Activated naive CD8-positive, alpha-beta T cell treated with anti-CD3 and anti-CD28 coated beads for 36 hours (primary cell): ENCODE results near the gene TMEM98. TPM values are rescaled to one million over a fixed set of nuclear protein-coding genes. Genes with fewer than 3 reads are reported as not detected.
"Not testable (repeated sequence)": the region's sequence is repeated elsewhere in the genome, so short reads cannot be mapped to it uniquely, and the experiment has no call there.

Source experiments
- DNase-seq: peaks from one replicate; pipeline ENCODE4 v3.0.0; 2021
- H3K27ac Mint-ChIP-seq: one replicate; pipeline ENCODE4 v1.8.0; 2022; ENCODE audit warnings: mild to moderate bottlenecking, moderate library complexity, mixed read lengths
- H3K27me3 Mint-ChIP-seq: one replicate; pipeline ENCODE4 v1.8.0; 2022; ENCODE audit warnings: mild to moderate bottlenecking, mixed read lengths
- H3K36me3 Mint-ChIP-seq: one replicate; pipeline ENCODE4 v1.8.0; 2021; ENCODE audit warnings: mild to moderate bottlenecking, mixed read lengths
- H3K4me1 Mint-ChIP-seq: one replicate; pipeline ENCODE4 v1.8.0; 2021; ENCODE audit warnings: mixed read lengths
- H3K4me3 Mint-ChIP-seq: one replicate; pipeline ENCODE4 v1.8.0; 2022; ENCODE audit warnings: mild to moderate bottlenecking, moderate library complexity, mixed read lengths
- H3K9me3 Mint-ChIP-seq: one replicate; pipeline ENCODE4 v1.8.0; 2022; ENCODE audit warnings: mixed read lengths
- total RNA-seq, 2 experiments: library from RNA; stranded (reverse); gene quantifications; one replicate each; pipeline ENCODE4 v1.2.3, GENCODE V29; 2021

The TMEM98 gene
- total RNA-seq, 2 experiments from 2014 or later, result not detected

- H3K27ac Mint-ChIP-seq, result no peak overlapping the region
- DNase-seq, result no peak
- H3K9me3 Mint-ChIP-seq, result peaks cover 10% of the 10 kb centered on the region
- no peaks in the 10 kb centered on the region for H3K36me3 Mint-ChIP-seq
- H3K4me3 Mint-ChIP-seq, result no peak overlapping the region
- peaks cover 5% of the 10 kb centered on the region for H3K4me1 Mint-ChIP-seq
- H3K27me3 Mint-ChIP-seq, result peaks cover 15% of the 10 kb centered on the region
These were observed 42.3 kb downstream of the TMEM98 start for GRCh38 chr17:32970281-32970680.

GRCh38 chr17:32971171-32971570 lies 43.2 kb downstream of the TMEM98 start:
- Mint-ChIP-seq H3K27me3 (peaks cover 9% of the 10 kb centered on the region), H3K9me3 (peaks cover 10% of the 10 kb centered on the region), H3K4me3 (no peak overlapping the region), H3K36me3 (no peaks in the 10 kb centered on the region), H3K4me1 (peaks cover 5% of the 10 kb centered on the region), H3K27ac (no peak overlapping the region)
- DNase-seq, result peak; percentile 10

- no peak for DNase-seq
- Mint-ChIP-seq H3K36me3 (no peaks in the 10 kb centered on the region), H3K27ac (no peak overlapping the region), H3K4me1 (peaks cover 3% of the 10 kb centered on the region), H3K4me3 (no peak overlapping the region), H3K27me3 (peaks cover 9% of the 10 kb centered on the region), H3K9me3 (no peaks in the 10 kb centered on the region)
These were observed 48.2 kb downstream of the TMEM98 start for GRCh38 chr17:32976131-32976530.

DNA sequence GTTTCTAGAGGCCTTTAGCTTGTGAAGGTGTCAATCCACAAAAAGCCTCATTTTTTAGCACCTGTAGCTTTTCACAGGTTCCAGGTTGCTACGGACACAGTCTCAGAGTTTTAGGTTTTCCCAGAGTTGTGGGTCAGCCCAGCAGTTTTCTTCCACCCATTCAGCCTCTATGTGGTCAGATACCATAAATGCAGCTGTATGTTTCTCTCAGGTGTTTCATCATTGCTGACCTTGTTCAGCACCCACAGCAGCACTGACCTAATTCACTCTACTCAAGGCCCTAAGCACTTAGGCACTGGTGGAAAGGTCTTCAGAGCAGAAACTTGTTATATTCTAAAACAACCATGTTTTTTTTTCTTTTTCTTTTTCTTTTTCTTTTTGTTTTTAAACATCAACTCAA lies 48.7 kb downstream of the TMEM98 start:
- Mint-ChIP-seq H3K27me3 (peaks cover 9% of the 10 kb centered on the region), H3K27ac (no peak overlapping the region), H3K4me1 (no peaks in the 10 kb centered on the region), H3K4me3 (no peak overlapping the region), H3K9me3 (no peaks in the 10 kb centered on the region), H3K36me3 (no peaks in the 10 kb centered on the region)
- no peak for DNase-seq

GRCh38 chr17:32980230-32980629 lies 52.3 kb downstream of the TMEM98 start:
- Mint-ChIP-seq H3K9me3 (peaks cover 9% of the 10 kb centered on the region), H3K4me1 (no peaks in the 10 kb centered on the region), H3K27ac (no peak overlapping the region), H3K27me3 (peaks cover 22% of the 10 kb centered on the region), H3K36me3 (no peaks in the 10 kb centered on the region), H3K4me3 (no peak overlapping the region)
- no peak for DNase-seq

GRCh38 chr17:32981611-32982010 lies 53.7 kb downstream of the TMEM98 start:
- not testable (repeated sequence) for H3K9me3 Mint-ChIP-seq, H3K36me3 Mint-ChIP-seq, H3K27ac Mint-ChIP-seq, H3K4me1 Mint-ChIP-seq, H3K4me3 Mint-ChIP-seq, DNase-seq
- H3K27me3 Mint-ChIP-seq, result peaks cover 24% of the 10 kb centered on the region

DNA sequence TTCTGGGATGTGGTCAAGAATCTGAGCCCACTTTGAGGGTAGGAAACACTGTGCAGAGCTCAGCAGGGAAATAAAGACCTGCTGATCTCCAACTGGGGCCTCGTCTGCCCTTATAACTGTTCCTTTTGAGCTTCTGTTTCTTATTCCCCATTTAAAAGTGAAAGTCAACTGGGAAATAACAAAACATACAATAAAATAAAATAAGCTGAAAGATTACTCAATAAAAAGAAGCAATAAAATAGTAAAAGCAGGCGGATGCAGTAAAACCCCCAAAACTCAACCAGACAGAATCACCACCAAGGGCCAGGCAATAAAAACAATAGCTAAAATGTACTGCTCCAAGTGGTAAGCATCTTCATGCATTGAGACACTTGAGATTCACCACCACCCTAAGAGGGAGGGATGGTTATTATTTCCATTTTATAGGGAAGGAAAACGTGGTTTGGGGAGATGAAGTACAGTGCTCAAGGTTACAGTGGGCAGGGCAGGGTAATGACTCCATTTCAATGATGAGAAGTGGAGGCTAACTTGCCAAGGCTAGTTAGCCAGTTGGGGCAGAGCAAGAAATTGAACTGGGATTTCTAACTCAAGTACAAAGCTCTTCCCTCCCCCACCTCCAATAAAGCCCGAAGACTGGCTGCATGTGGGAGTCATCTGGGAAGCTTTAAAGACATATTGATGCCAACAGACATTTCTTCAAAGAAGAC lies 57.2 kb downstream of the TMEM98 start:
- peaks cover 19% of the 10 kb centered on the region for H3K27me3 Mint-ChIP-seq
- no peak overlapping the region for H3K27ac Mint-ChIP-seq

GRCh38 chr17:32987453-32987805 lies 59.5 kb downstream of the TMEM98 start:
- H3K27me3 Mint-ChIP-seq, result peaks cover 11% of the 10 kb centered on the region
- not testable (repeated sequence) for H3K4me3 Mint-ChIP-seq, DNase-seq, H3K4me1 Mint-ChIP-seq, H3K27ac Mint-ChIP-seq, H3K36me3 Mint-ChIP-seq
- H3K9me3 Mint-ChIP-seq, result peaks cover 16% of the 10 kb centered on the region

More for the DNA sequence above, 57.2 kb downstream of the TMEM98 start:
- Mint-ChIP-seq H3K9me3 (peaks cover 21% of the 10 kb centered on the region), H3K36me3 (no peaks in the 10 kb centered on the region), H3K4me3 (no peak overlapping the region), H3K4me1 (no peaks in the 10 kb centered on the region)
- no peak for DNase-seq

GRCh38 chr17:32987868-32988267 lies 59.9 kb downstream of the TMEM98 start:
- not testable (repeated sequence) for H3K4me1 Mint-ChIP-seq, H3K27ac Mint-ChIP-seq, DNase-seq, H3K4me3 Mint-ChIP-seq, H3K36me3 Mint-ChIP-seq
- peaks cover 11% of the 10 kb centered on the region for H3K27me3 Mint-ChIP-seq
- H3K9me3 Mint-ChIP-seq, result peaks cover 12% of the 10 kb centered on the region

DNA sequence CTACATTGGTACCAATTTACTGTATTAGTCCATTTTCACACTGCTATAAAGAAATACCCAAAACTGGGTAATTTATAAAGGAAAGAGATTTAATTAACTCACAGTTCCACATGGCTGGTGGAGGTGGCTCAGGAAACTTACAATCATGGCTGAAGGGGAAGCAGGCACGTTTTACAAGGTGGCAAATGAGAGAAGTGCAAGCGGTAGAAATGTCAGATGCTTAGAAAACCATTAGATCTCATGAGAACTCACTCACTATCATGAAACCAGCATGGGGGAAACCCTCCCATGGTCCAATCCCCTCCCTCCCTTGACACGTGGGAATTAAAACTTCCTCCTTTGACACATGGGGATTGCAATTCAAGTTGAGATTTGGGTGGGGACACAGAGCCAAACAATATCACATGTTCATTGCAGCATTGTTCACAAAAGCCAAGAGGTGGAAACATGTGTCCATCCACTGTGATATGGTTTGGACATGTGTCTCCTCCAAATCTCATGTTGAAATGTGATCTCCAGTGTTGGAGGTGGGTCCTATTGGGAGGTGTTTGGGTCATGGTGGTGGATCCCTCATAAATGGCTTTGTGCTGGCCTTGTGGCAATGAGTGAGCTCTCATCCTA lies 60.6 kb downstream of the TMEM98 start:
- Mint-ChIP-seq H3K4me3 (no peak overlapping the region), H3K4me1 (no peaks in the 10 kb centered on the region), H3K36me3 (no peaks in the 10 kb centered on the region), H3K27me3 (peaks cover 11% of the 10 kb centered on the region), H3K27ac (no peak overlapping the region), H3K9me3 (peaks cover 12% of the 10 kb centered on the region)
- DNase-seq, result no peak

DNA sequence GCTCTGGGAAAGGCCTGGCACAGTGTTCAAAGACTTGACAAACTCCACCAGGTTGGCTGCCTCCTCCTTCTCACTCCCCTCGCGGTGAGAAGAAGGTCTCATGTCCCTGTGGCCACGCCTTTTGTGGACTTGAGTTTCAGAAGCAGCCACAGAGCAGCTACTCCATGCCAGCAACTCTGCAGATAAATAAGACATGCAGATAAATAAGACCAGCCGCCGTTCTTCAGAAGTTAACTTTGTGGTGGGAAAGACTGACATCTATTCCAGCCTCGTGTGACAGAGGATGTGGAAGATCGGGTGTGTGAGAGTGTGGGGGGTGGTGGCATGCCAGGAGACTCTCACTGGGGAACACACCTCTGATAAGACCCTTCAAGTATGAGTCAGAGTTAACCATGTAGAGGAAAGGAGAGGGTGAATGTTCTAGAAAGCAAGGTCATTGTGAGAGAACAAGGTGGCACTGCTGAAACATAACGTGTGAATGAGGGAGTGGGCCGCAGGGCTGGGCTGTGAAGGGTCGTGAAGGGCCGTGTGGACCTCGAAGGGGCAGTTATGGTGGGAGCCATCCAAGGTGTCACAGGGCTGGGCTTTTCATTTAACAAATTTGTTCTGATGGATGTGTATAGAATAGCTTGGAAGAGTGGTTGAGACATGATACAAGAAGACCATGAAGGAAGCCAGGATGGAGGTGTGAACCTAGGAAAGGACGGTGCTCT lies 64.5 kb downstream of the TMEM98 start:
- Mint-ChIP-seq H3K36me3 (no peaks in the 10 kb centered on the region), H3K4me1 (no peaks in the 10 kb centered on the region), H3K27me3 (peaks cover 7% of the 10 kb centered on the region), H3K27ac (no peak overlapping the region), H3K4me3 (no peak overlapping the region), H3K9me3 (peaks cover 12% of the 10 kb centered on the region)
- DNase-seq, result no peak

GRCh38 chr17:32993977-32994376 lies 66.0 kb downstream of the TMEM98 start:
- H3K4me1 Mint-ChIP-seq, result peaks cover 4% of the 10 kb centered on the region
- H3K27me3 Mint-ChIP-seq, result peaks cover 17% of the 10 kb centered on the region
- no peak overlapping the region for H3K27ac Mint-ChIP-seq
- DNase-seq, result no peak
- no peak overlapping the region for H3K4me3 Mint-ChIP-seq
- no peaks in the 10 kb centered on the region for H3K36me3 Mint-ChIP-seq
- peaks cover 4% of the 10 kb centered on the region for H3K9me3 Mint-ChIP-seq

Other genes with a start within 250 kb of the TMEM98 start
- gene MYO1D, start 51.0 kb upstream of the TMEM98 start, total RNA-seq, result 1 to 10 TPM; 7.0 to 7.8 TPM
- gene SPACA3, start 63.7 kb downstream of the TMEM98 start, total RNA-seq, result not detected